SJCRH30 (cell line): ENCODE data around the gene SPAG9. TPM values are rescaled to one million over a fixed set of nuclear protein-coding genes. Genes with fewer than 3 reads are reported as not detected.
"Not testable (repeated sequence)": the region's sequence is repeated elsewhere in the genome, so short reads cannot be mapped to it uniquely, and the experiment has no call there.

Experiments used
- DNase-seq, 2 experiments: peaks; one replicate each; pipeline ENCODE4 v3.0.0-alpha.2; 2015 to 2020
- H3K27ac ChIP-seq: fragments of 250-450 bp; sonication (Bioruptor Pico); 2 replicates; pipeline ENCODE4 v1.5.1; 2020; ENCODE audit warnings: mild to moderate bottlenecking, moderate library complexity
- H3K27me3 ChIP-seq: fragments of 250-450 bp; sonication (Bioruptor Pico); 2 replicates; pipeline ENCODE4 v1.5.1; 2020; ENCODE audit warnings: mild to moderate bottlenecking, moderate library complexity
- H3K36me3 ChIP-seq: fragments of 250-450 bp; sonication (Bioruptor Pico); 2 replicates; pipeline ENCODE4 v1.5.1; 2020; ENCODE audit warnings: mild to moderate bottlenecking, moderate library complexity
- H3K4me1 ChIP-seq: fragments of 250-450 bp; sonication (Bioruptor Pico); 2 replicates; pipeline ENCODE4 v1.5.1; 2020; ENCODE audit warnings: mild to moderate bottlenecking, moderate library complexity
- H3K4me3 ChIP-seq: fragments of 250-450 bp; sonication (Bioruptor Pico); 2 replicates; pipeline ENCODE4 v1.5.1; 2020; ENCODE audit warnings: mild to moderate bottlenecking, moderate library complexity
- H3K9me3 ChIP-seq: fragments of 250-450 bp; sonication (Bioruptor Pico); replicated peaks from 2 replicates; pipeline ENCODE4 v1.5.1; 2020; ENCODE audit warnings: mild to moderate bottlenecking, moderate library complexity
- total RNA-seq: library from RNA; depleted of rRNA; stranded (reverse); fragments of >200 nt; shearing (Covaris generic); gene quantifications from 2 replicates; pipeline ENCODE4 v1.2.3, GENCODE V29; 2014

SPAG9 gene
- total RNA-seq, 1 experiment from 2014 or later = 42.8 TPM

- H3K27me3 ChIP-seq = no peaks in the 10 kb centered on the region
- DNase-seq = no peak
- H3K4me1 ChIP-seq = no peaks in the 10 kb centered on the region
- no peaks in the 10 kb centered on the region for H3K9me3 ChIP-seq
- no peak overlapping the region for H3K27ac ChIP-seq
- no peak overlapping the region for H3K4me3 ChIP-seq
- H3K36me3 ChIP-seq = peaks cover 3% of the 10 kb centered on the region; the same call in 1 of the 2 replicates
These were observed 36.7 kb downstream of the SPAG9 start for GRCh38 chr17:51083981-51084380.

GRCh38 chr17:51083364-51083763 lies 37.3 kb downstream of the SPAG9 start:
- H3K4me1 ChIP-seq, DNase-seq, H3K4me3 ChIP-seq, H3K27ac ChIP-seq, H3K9me3 ChIP-seq, H3K27me3 ChIP-seq, H3K36me3 ChIP-seq: not testable (repeated sequence)

GRCh38 chr17:51079049-51079448 lies 41.6 kb downstream of the SPAG9 start:
- Histone ChIP-seq H3K4me1 (no peaks in the 10 kb centered on the region), H3K36me3 (peaks cover 10% of the 10 kb centered on the region), H3K27me3 (no peaks in the 10 kb centered on the region), H3K27ac (no peak overlapping the region), H3K4me3 (no peak overlapping the region), H3K9me3 (no peaks in the 10 kb centered on the region)
- peak in 1 of 2 experiments; percentile 11 for DNase-seq

- Histone ChIP-seq H3K27me3 (no peaks in the 10 kb centered on the region), H3K4me3 (no peak overlapping the region), H3K4me1 (no peaks in the 10 kb centered on the region), H3K9me3 (no peaks in the 10 kb centered on the region), H3K27ac (no peak overlapping the region), H3K36me3 (peaks cover 10% of the 10 kb centered on the region)
- DNase-seq = no peak
These were observed 42.6 kb downstream of the SPAG9 start for GRCh38 chr17:51078009-51078592.

- Histone ChIP-seq H3K36me3 (peaks cover 10% of the 10 kb centered on the region), H3K9me3 (no peaks in the 10 kb centered on the region), H3K27ac (no peak overlapping the region), H3K4me3 (no peak overlapping the region), H3K27me3 (no peaks in the 10 kb centered on the region), H3K4me1 (no peaks in the 10 kb centered on the region)
- DNase-seq = no peak
These were observed 43.8 kb downstream of the SPAG9 start for GRCh38 chr17:51076821-51077220.

- Histone ChIP-seq H3K4me3 (no peak overlapping the region), H3K4me1 (no peaks in the 10 kb centered on the region), H3K36me3 (no peaks in the 10 kb centered on the region), H3K27me3 (no peaks in the 10 kb centered on the region), H3K27ac (no peak overlapping the region), H3K9me3 (no peaks in the 10 kb centered on the region)
- no peak for DNase-seq
These were observed 49.1 kb downstream of the SPAG9 start for GRCh38 chr17:51071556-51071955.

- Histone ChIP-seq H3K27me3 (no peaks in the 10 kb centered on the region), H3K4me1 (no peaks in the 10 kb centered on the region), H3K9me3 (no peaks in the 10 kb centered on the region), H3K36me3 (no peaks in the 10 kb centered on the region), H3K4me3 (no peak overlapping the region), H3K27ac (no peak overlapping the region)
- no peak for DNase-seq
These were observed 55.2 kb downstream of the SPAG9 start for GRCh38 chr17:51065466-51065865.

GRCh38 chr17:51064061-51064735 lies 56.5 kb downstream of the SPAG9 start:
- Histone ChIP-seq H3K27ac (no peak overlapping the region), H3K4me1 (peaks cover 4% of the 10 kb centered on the region; the same call in 1 of the 2 replicates), H3K36me3 (no peaks in the 10 kb centered on the region), H3K27me3 (no peaks in the 10 kb centered on the region), H3K9me3 (no peaks in the 10 kb centered on the region), H3K4me3 (no peak overlapping the region)
- DNase-seq = no peak

GRCh38 chr17:51060396-51060795 lies 60.3 kb downstream of the SPAG9 start:
- Histone ChIP-seq H3K4me3 (no peak overlapping the region), H3K36me3 (no peaks in the 10 kb centered on the region), H3K27ac (no peak overlapping the region), H3K27me3 (no peaks in the 10 kb centered on the region), H3K4me1 (peaks cover 15% of the 10 kb centered on the region), H3K9me3 (no peaks in the 10 kb centered on the region)
- no peak for DNase-seq

GRCh38 chr17:51059781-51060180 lies 60.9 kb downstream of the SPAG9 start:
- Histone ChIP-seq H3K27ac (no peak overlapping the region), H3K36me3 (no peaks in the 10 kb centered on the region), H3K4me1 (peaks cover 15% of the 10 kb centered on the region), H3K9me3 (no peaks in the 10 kb centered on the region), H3K27me3 (no peaks in the 10 kb centered on the region), H3K4me3 (no peak overlapping the region)
- no peak for DNase-seq

- H3K27ac ChIP-seq = peak overlapping the region; percentile 59
- H3K27me3 ChIP-seq = no peaks in the 10 kb centered on the region
- no peak for DNase-seq
- H3K4me3 ChIP-seq = no peak overlapping the region
- H3K9me3 ChIP-seq = no peaks in the 10 kb centered on the region
- no peaks in the 10 kb centered on the region for H3K36me3 ChIP-seq
- peaks cover 18% of the 10 kb centered on the region for H3K4me1 ChIP-seq
These were observed 63.1 kb downstream of the SPAG9 start for GRCh38 chr17:51057534-51057933.

- peak; percentile 59 to 76 for DNase-seq
- H3K27ac ChIP-seq = peak overlapping the region; percentile 59
- no peak overlapping the region for H3K4me3 ChIP-seq
- no peaks in the 10 kb centered on the region for H3K36me3 ChIP-seq
- H3K4me1 ChIP-seq = peaks cover 18% of the 10 kb centered on the region
- no peaks in the 10 kb centered on the region for H3K9me3 ChIP-seq
- no peaks in the 10 kb centered on the region for H3K27me3 ChIP-seq
These were observed 63.7 kb downstream of the SPAG9 start for GRCh38 chr17:51056813-51057510.

- no peak for DNase-seq
- Histone ChIP-seq H3K27me3 (no peaks in the 10 kb centered on the region), H3K4me3 (no peak overlapping the region), H3K36me3 (no peaks in the 10 kb centered on the region), H3K4me1 (peaks cover 20% of the 10 kb centered on the region), H3K27ac (no peak overlapping the region), H3K9me3 (no peaks in the 10 kb centered on the region)
These were observed 65.9 kb downstream of the SPAG9 start for GRCh38 chr17:51054748-51055147.

- no peaks in the 10 kb centered on the region for H3K9me3 ChIP-seq
- H3K36me3 ChIP-seq = no peaks in the 10 kb centered on the region
- H3K4me1 ChIP-seq = peaks cover 14% of the 10 kb centered on the region
- no peak overlapping the region for H3K4me3 ChIP-seq
- no peaks in the 10 kb centered on the region for H3K27me3 ChIP-seq
- H3K27ac ChIP-seq = peak overlapping the region; percentile 46
- DNase-seq = peak; percentile 62 to 82
These were observed 68.4 kb downstream of the SPAG9 start for GRCh38 chr17:51052235-51052634.

- H3K27ac ChIP-seq = no peak overlapping the region
- no peaks in the 10 kb centered on the region for H3K36me3 ChIP-seq
- no peaks in the 10 kb centered on the region for H3K9me3 ChIP-seq
- peaks cover 10% of the 10 kb centered on the region for H3K4me1 ChIP-seq
- H3K27me3 ChIP-seq = no peaks in the 10 kb centered on the region
- H3K4me3 ChIP-seq = no peak overlapping the region
- no peak for DNase-seq
These were observed 70.2 kb downstream of the SPAG9 start for GRCh38 chr17:51050291-51051033.
